Stimulated activated CD4-positive, alpha-beta T cell treated with anti-CD3 and anti-CD28 coated beads, Interleukin-1b, Interleukin-23, amount 100 ng/mL, for 24 hours (primary cell): ENCODE data around the gene ARPP19.
"Not testable (repeated sequence)": the region's sequence is repeated elsewhere in the genome, so short reads cannot be mapped to it uniquely, and the experiment has no call there.

Experiments used
- DNase-seq, 4 experiments: peaks; one replicate each; pipeline ENCODE4 v3.0.0-alpha.2; 2020; ENCODE audit warnings: low read depth in 4 of 4, low spot score in 1 of 4

Gene ARPP19

DNA sequence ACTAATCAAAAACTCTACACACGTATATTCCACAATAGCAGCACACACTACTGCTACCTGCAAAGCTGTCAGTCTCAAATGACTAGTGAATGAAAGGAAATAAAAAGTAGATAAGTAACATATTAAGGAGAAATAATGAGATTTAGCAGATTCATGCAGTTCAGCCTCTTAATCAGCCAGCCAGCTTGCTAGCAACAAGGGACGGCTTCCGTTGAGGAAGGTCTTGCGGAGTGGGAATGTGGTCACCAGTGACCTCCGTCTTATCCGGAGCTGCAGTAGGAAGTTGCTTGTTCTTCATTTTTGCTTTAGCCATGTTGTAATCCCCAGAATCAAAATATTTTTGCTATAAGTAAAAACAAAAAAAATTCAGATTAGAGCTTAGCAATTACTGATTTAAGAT is 17.1 kb downstream of the ARPP19 start:
- DNase-seq = no peak

DNA sequence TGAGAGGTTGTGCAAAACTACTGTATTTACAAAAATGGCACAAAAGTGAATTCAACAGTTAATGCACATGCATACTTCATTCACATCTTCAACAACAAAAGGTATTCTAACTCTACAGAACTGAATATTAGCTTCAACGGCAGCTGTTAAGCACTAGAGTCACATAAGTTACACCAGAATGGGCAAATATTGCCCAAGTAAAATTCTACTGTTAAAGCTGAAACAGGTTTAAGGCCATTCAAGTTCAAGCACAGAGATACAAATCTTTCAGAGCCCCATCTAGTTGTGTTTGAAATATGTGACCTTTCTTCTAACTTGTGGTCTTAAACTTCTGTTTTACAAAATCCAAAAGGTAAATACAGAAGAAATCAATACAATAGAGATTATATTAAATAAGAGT is 17.6 kb downstream of the ARPP19 start:
- DNase-seq = not testable (repeated sequence)

DNA sequence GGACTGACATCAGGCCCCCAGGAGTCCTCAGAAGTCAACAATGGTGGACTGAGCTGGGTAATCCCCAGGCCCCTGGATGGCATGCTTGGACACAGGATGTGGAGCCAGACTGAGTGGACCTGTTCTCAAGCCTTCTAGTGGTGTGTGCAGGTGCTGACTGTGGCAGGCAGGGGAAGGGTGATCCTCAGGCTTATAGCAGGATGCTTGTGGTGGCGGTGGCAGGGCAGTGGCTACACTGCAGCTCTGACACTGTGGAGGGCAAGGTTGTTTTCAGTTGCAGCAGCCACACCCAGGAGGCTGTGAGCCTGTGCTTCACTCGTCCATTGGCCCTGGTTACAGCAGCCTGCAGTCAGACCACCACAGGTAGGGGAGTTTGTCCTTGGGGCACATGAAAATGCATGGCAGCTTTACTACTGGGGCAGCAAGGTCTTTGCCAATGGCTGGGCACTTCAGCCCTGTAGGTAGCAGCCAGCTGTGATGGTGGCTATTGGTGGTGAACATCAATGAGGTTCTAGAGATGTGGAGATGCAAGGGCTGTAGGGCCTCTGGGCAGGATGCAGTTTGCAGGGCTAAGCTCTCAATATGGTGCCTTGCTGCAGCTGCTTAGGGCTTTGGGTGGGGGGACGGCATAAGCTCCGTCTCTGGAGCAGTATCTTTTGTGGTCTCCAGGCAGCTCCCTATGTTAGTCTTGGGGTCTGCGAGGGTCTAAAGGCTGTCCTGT is 22.6 kb downstream of the ARPP19 start:
- no peak for DNase-seq

DNA sequence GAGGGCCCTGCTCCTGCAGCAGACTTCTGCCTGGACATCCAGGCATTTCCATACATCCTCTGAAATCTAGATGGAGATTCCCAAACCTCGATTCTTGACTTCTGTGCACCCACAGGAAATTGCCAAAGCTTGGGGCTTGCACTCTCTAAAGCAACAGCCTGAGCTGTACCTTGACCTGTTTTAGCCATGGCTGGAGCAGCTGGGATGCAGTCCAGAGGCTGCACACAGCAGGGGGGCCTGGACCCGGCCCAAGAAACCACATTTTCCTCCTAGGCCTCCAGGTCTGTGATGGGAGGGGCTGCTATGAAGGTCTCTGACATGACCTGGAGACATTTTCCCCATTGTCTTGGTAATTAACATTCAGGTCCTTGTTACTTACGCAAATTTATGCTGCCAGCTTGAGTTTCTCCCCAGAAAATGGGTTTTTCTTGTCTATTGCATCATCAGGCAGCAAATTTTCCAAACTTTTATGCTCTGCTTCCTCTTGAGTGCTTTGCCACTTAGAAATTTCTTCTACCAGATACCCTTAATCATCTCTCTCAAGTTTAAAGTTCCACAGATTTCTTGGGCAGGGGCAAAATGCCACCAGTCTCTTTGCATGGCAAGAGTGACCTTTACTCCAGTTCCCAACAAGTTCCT is 28.3 kb downstream of the ARPP19 start:
- no peak for DNase-seq

DNA sequence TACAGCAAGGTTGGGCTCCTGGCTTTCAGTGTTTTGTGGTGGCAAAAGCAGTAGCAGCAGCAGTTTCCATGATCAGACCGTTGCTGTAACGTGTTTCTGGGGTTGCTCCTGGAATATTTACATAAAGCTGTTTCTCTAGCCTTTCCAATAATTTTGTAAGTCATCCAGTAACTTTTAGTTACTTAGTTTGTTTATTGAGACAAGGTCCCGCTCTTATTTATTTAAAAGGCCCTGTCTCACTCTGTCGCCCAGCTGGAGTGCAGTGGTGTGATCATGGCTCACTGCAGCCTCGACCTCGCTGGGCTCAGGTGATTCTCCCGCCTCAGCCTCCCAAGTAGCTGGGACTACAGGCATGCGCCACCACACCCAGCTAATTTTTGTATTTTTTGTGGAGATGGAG is 31.4 kb downstream of the ARPP19 start:
- no peak for DNase-seq

DNA sequence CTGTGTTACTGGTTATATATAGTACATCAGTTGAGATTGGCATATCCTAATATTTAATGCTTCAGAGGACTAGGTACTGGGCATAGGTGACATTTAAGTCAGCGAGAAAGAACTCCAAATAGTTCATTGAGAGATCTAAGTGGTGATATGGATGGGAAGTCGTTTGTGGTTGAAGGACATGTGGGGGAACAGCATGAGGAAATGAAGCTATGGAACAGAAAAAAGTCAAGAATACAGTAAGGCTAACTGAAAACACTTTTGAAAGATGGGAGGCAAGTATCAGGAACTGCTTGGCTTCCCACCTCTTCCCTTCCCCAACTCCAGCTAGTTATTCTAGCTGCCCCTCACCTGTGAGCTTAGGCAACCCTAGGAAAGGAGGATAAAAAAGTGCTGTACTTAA is 36.4 kb downstream of the ARPP19 start:
- DNase-seq = no peak

DNA sequence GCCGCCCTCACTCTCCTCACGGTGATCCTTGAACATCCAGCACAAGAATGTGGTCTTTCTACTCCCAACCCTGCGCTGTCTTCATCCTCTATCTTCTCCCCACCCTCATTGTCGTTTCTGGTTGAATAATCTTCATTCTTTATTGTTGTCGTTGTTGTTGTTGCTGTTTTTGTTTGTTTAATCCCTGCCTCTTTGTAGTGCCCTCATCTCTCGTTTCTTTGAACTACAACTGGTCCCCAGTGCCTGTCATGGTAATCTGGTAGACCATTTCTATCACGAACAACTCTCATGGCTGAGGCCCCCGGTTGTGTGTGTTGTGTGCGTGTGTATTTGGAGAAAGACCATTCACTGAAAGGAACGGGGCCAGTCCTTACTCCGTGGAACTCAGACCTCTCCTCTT is 38.9 kb downstream of the ARPP19 start:
- DNase-seq = no peak

DNA sequence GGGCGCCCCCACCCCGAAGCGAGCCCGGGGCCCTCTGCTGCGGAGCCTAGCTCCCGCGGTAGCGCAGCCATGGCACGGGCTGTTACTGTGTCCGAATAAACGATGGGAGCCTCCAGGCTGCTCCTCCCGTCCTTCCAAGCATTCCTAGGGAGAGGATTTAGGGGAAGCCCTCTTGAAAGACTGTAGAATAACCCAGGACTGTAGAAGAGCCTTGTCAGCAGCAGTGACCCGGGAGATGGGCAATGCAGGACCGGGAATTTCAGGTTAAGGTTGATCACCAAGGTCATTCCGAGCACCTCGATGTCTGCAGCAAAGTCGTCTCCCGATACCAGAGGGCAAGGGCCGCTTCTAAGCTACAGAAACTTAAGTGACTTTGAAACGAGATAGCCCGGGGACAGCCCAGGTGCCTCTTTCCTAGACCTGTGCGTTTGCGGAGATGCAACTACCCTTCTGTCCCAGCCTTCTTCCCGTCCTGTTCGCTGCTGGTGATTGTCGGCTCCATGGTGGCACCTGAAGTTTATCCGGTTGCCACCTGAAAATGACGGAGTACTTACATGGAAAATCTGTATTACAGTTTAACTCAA is 39.4 kb downstream of the ARPP19 start:
- DNase-seq = peak in 3 of 4 experiments; percentile 2 to 4 (median 3)

DNA sequence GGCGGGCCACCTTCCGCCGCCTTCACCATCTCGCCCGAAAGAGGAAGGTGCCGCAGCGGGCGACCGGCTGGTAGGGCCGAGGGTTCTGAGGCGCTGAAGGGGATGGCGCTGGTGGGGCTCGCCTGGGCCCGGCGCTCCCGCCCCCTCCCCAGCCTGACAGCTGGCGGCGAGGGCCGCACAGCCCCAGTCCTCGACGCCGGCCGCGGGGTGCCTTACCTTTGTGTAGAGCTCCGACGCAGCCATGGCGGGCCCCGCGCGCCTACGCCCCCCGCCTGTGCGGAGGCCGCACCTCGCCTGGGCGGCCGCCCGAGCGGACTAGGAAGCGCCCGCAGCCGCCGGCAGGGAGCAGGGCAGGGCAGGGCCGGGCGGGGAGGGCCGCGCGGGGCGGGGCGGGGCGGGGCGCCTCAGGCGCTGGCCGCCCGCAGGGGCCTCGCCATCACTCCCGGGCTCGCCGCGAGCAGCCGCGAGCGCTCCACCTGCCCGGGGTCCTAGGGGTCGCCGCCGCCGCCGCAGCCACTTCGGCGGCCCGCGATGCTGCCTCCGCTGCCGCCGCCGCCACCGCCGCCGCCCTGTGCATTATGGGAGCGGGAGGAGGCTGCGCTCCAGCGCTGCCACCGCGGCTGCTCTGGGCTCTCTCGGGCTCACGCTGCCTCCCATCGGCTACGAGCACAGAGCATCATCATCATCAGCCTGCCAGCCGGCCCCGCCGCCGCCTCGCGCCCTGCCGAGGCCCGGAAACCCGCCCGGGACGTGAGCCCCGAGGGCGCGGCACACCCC is 40.1 kb downstream of the ARPP19 start, which contains the start of gene MYO5A:
Gene MYO5A (minus strand): TSS at position 317 of the 777 bp plus-strand sequence. CDS start 74 bp downstream, at position 243.
- peak; percentile 32 to 66 (median 59) for DNase-seq

DNA sequence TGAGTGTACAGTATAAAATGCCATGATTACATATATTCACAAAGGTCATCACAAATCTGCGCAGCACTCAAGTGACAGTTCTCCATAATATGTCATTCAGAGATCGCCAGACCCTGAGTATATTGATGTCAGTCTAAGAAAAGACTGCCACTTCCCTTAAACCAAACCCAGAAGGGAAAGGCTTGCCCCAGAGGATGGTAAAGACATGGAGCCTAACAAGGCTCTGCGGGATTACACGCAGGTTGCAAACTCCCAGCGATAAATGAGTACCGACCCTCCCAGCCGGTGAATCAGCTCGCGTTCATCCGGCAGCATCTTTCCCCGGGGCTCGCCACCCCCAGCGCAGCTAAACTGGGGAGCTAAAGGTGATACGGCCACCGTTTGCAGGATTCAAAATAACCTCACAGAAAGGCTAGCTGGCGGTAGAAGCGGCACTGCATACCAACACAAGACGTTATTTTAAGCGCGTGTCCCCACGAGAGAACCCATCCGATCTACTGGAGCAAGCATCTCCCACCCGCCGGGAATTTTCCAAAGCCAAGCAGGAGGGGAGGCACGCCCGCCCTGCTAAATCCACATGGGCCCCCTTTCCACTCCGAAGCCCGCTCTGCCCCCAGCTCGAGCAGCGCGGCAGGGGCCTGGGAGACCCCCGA is 40.8 kb downstream of the ARPP19 start:
- peak; percentile 11 to 37 (median 22) for DNase-seq

DNA sequence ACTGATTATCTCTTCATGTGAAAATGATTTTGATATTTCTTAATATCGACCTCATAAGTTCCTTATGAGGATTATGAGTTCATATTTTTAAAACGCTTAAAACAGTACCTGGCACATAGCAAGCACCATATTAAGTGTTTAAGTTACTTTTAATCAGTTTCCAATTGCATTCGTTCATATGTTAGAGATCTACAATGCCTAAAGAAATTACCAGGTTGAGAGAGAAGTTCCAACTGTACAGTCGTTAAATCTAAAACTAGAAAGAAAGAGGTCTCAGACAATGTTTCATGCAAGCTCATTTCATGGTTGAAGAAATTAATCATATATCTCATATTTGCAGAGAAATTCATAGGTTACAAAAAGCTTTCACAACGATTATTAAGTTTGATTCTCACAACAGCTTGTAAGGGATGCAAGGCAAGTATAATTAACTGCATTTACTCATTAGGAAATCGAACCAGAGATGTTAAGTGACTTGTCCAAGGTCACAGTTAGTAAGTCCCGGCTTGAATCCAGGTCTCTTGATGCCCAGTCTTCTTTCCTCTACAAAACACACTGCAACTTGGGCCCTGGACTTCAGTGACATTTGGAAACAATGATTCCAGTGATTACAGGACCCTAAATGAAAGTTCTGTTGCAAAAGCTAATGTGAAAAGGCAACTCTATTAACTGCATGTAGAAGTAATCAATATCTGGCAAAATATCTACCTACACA is 41.5 kb downstream of the ARPP19 start:
- no peak for DNase-seq

DNA sequence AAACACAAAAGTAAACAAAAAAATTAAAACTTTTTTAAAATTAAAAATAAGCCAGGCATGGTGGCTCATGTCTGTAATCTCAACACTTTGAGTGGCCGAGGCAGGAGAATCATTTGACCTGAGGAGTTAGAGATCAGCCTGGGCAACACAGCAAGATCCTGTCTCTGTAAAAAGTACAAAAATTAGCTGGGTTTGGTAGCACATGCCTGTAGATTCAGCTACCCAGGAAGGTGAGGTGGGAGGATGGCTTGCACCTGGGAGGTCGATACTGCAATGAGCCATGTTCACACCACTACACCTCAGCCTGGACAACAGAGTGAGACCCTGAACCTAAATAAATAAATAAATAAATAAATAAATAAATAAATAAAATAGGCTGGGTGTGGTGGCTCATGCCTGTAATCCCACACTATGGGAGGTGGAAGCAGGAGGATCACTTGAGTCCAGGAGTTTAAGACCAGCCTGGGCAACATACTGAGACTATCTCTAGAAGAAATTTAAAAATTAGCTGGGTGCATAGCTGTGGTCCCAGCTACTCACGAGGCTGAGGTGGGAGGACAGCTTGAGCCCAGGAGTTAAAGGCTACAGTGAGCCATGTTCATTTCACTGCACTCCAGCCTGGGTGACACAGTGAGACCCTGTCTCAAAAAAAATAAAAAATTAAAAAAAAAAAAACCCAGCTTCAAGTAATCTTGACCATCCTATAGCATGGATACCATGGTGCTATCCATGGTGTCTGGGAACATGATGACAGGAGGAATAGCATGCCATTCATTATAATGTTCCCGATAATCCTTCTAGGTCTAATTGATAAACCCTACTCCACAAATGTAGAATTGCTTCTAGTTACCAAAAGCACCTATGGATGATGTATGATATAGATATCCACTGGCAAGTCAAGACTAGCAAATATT is 44.4 kb downstream of the ARPP19 start:
- no peak for DNase-seq

DNA sequence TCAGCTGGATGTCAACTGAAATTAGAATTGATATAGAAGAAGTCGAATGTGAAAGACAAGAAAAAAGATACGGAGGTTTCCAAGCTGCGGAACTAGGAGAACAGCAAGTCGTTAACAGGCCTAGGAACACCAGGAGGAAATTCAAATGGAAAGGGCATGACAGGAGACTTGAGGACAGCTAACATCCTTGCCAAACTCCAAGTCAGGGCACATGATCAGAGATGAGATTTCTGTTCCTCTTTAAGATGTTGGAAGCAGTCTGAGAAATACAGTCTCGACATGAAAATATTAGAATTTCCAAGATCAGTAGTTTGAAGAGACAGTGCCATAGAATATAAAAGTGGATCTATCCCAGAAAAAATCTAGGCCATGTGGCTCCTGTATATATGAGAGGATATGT is 45.2 kb downstream of the ARPP19 start:
- DNase-seq = no peak

DNA sequence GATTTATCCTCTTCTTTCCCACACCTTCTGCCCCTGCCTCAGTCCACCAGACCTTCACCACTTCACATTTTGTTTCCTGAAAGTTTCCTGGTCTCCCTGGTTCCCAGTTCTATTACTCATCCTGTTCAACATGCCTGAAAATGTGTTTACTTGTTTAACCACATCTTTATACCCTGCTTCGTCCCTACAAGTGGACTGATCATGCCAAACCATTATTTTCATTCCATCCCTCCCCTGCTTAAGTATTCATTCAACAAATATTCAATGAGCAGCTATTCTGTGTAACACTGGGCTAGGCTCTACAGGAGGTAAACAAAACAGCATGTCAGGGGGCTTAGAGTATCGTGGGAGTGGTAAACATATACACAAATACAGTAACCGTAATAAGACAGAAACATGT is 45.6 kb downstream of the ARPP19 start:
- no peak for DNase-seq

DNA sequence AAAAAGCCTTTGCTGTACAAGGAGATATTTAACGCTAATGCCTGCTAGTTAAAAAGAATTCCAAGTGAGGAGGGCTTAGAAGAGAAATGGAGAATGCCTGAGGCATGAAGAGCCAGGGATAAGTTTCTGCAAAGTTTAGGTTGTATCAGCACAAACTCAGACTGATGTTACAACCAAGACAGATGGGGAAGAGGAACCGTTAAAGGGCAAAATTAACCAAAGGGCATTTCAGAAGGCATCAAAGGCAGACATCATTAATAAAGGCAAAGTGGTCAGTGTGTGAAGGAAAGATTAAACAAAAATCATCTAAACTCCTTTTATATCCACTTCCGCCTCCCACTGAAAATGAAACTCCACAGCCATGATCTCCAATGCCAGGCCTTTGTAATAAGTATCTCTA is 47.1 kb downstream of the ARPP19 start:
- no peak for DNase-seq

DNA sequence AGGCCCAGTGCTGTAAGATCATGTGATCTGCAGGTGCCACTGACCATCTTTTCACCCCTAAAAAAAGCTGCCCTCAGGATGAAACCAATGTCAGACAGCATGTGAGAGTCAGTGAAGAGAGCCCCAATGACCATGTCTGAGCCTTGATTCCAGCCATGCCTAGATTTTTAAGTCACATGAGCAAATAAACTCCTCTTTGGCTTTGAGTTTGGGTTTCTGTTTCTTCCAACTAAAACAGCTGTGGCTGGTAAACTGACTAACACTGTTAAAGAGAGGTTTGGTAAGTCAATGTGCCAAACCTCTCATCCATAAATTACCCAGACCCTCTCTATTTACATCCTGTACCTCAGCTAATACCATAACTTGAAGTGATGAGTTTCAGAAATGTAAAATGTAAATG is 48.4 kb downstream of the ARPP19 start:
- no peak for DNase-seq

DNA sequence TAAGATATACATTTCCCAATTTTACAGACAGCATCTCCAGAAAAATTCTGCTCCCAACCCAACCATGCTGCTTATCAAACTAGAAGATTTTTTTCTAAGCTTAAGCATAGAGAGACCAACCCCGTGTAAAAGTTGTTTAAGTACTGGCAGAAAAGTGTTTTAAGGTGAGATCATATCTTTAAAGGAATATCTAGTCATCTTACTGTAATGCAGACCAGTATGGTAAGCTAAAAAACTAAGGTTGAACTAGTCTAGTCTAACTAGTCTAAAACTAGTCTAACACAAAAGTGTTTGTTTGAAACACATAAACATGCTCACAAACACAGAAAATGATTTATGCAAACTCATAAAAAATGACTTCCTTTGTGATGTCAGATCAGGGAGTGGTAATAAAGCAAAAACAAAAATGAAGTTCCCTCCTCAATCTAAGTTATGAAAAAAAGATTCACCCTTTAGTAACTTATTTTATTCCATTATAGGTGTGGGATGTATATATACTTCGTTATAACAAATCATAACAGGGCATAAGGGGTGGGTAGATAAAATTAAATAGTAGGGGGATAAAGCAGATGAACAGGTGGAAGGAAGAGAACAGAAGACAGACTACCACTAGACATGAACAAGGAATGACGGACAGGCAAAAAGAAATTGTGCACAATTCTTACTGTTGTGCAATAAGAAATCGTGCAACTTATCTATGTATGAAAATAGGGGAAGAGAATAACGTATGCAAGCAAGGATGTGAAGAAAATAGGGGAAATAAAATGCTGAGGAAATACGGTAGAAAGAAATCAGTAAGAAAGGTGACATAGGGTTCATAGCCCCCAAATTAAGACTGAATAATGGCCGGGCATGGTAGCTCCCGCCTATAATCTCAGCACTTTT is 50.1 kb downstream of the ARPP19 start:
- DNase-seq = no peak

DNA sequence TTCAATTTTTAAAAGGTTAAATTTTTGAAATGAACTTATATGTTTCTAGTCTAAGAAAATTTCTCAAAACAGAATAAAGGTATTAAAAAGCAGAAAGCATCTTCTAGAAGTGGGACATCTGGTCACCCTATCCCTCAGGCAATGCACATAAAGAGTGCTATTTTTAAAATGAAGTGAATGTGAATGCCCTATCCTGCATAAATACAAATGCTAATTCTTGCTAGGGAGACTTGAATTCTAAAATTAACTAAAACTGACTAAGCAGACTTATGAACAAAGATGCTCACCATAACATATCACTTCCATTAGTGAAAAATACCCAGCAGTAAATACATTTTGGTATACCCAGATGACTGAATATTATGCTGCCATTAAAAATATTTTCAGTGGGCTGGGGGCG is 51.8 kb downstream of the ARPP19 start:
- no peak for DNase-seq

DNA sequence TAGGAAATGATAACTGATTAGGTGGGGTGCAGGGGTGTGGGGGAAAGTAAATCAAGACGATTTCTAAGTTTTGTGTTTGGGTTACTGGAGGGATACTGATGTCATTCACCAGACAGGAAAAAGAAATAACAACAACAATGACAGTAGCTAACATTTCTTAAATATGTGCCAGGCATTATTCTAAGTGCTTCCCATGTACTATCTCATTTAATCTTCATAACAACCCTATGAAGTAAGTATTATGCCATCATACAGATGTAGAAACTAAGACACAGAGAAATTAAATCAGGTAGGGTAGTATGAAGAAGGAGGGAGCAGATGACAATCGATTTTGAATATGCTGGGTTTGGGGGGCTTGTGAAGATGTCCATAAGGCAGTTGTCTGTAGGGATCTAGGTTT is 53.5 kb downstream of the ARPP19 start:
- DNase-seq = no peak
